Mononuclear cell (primary cell): ENCODE results near the gene GPALPP1. TPM values are rescaled to one million over a fixed set of nuclear protein-coding genes. Genes with fewer than 3 reads are reported as not detected.
A peak's percentile ranks its signal among the peaks of the same experiment; 100 is the strongest.
"Not testable (repeated sequence)": the region's sequence is repeated elsewhere in the genome, so short reads cannot be mapped to it uniquely, and the experiment has no call there.

Experiments
- H3K27me3 ChIP-seq: 2 replicates; pipeline ENCODE4 v1.6.0; 2011; ENCODE audit warnings: low read length, control low read depth; ENCODE audit not compliant: insufficient read depth
- H3K4me1 ChIP-seq: 2 replicates; pipeline ENCODE4 v1.5.1; 2011; ENCODE audit warnings: mild to moderate bottlenecking, low read length, control low read depth; ENCODE audit not compliant: insufficient read depth
- H3K4me3 ChIP-seq: 2 replicates; pipeline ENCODE4 v1.5.1; 2011; ENCODE audit warnings: mild to moderate bottlenecking, low read length, moderate library complexity
- H3K9me3 ChIP-seq: 2 replicates; pipeline ENCODE4 v1.5.1; 2011; ENCODE audit warnings: low read depth, mild to moderate bottlenecking, control low read depth, low read length
- total RNA-seq: library from RNA; depleted of rRNA; stranded (reverse); fragments of >200 nt; gene quantifications from one replicate; pipeline ENCODE4 v1.2.3, GENCODE V29; 2012

GPALPP1 gene, protein sequence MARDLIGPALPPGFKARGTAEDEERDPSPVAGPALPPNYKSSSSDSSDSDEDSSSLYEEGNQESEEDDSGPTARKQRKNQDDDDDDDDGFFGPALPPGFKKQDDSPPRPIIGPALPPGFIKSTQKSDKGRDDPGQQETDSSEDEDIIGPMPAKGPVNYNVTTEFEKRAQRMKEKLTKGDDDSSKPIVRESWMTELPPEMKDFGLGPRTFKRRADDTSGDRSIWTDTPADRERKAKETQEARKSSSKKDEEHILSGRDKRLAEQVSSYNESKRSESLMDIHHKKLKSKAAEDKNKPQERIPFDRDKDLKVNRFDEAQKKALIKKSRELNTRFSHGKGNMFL
- 22.4 TPM for total RNA-seq

GRCh38 chr13:44989071-44989889, at the start of gene GPALPP1, which contains the start of gene NUFIP1:
TSS of gene GPALPP1 (plus strand) at chr13:44989538. CDS start at chr13:44989655, 117 bp downstream.
TSS of gene NUFIP1 (minus strand) at chr13:44989471. CDS start at chr13:44989436, 35 bp downstream.
- Histone ChIP-seq H3K4me1 (peaks cover 28% of the 10 kb centered on the region), H3K4me3 (peak within 1 kb of the TSS; percentile 79), H3K9me3 (no peaks in the 10 kb centered on the region), H3K27me3 (no peaks in the 10 kb centered on the region)

DNA sequence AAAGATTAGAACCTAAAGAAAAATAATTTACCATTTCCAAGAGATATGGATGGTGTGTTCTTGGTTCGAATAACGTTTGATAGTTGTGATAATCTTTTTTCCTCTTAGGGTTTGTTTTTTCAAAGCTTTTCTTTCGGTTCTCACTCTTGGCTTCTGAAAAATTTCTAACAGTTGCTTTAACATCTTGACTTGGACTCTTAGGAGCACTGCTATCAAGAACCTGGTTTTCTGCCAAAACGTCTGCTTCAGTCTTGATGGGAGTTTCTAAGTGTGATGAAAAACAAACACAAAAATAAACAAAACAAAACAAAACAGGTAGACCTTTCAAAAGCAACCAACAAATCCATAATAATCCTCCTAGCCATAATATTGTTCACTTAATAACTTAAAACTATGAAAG, 45.9 kb upstream of the GPALPP1 start:
- H3K27me3 ChIP-seq, H3K4me3 ChIP-seq, H3K4me1 ChIP-seq, H3K9me3 ChIP-seq: not testable (repeated sequence)

GRCh38 chr13:44951184-44951583, 38.2 kb upstream of the GPALPP1 start:
- no peak overlapping the region for H3K4me3 ChIP-seq
- no peaks in the 10 kb centered on the region for H3K9me3 ChIP-seq
- H3K27me3 ChIP-seq: no peaks in the 10 kb centered on the region
- no peaks in the 10 kb centered on the region for H3K4me1 ChIP-seq

- Histone ChIP-seq H3K4me3 (no peak overlapping the region), H3K9me3 (no peaks in the 10 kb centered on the region), H3K4me1 (no peaks in the 10 kb centered on the region), H3K27me3 (no peaks in the 10 kb centered on the region)
Measured at GRCh38 chr13:44952671-44953070, 36.7 kb upstream of the GPALPP1 start.

DNA sequence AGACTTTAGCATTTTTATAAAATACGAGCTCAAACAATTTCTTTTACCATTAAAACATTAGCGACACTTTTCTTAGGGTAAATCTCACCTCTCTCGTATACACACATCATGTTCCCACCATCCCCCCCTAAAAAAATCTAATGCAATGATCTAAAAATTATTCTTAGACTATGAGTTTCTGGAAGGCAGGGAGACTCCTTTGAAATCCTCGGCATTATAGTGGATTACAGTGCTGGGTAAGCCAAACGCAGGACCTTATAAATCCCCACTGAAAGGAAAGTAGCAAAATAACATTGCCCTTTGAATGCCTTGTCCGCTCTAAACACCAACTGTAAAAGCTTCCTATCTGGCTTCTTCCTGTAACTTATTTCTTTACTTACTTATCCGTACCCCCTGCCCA, 35.1 kb upstream of the GPALPP1 start:
- H3K27me3 ChIP-seq: no peaks in the 10 kb centered on the region
- H3K9me3 ChIP-seq: no peaks in the 10 kb centered on the region
- no peaks in the 10 kb centered on the region for H3K4me1 ChIP-seq
- H3K4me3 ChIP-seq: no peak overlapping the region

DNA sequence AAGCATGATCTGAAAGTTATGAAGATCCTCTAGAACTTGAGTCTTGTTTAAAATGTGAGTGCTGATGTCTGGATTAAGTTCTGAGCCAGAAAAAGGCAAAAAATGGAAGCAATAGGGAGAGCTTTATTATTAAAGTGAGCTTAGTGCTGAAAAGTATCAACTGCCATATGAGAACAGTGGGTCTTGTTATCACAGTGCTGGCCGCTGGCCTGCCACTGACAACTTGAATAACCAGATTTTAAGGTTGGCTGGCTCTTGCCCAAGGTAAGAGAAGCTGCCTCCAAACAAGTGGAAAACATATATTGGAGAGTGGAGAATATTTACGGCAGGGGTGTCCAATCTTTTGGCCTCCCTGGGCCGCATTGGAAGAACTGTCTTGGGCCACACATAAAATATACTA, 33.9 kb upstream of the GPALPP1 start:
- Histone ChIP-seq H3K4me3 (no peak overlapping the region), H3K4me1 (no peaks in the 10 kb centered on the region), H3K9me3 (no peaks in the 10 kb centered on the region), H3K27me3 (no peaks in the 10 kb centered on the region)

DNA sequence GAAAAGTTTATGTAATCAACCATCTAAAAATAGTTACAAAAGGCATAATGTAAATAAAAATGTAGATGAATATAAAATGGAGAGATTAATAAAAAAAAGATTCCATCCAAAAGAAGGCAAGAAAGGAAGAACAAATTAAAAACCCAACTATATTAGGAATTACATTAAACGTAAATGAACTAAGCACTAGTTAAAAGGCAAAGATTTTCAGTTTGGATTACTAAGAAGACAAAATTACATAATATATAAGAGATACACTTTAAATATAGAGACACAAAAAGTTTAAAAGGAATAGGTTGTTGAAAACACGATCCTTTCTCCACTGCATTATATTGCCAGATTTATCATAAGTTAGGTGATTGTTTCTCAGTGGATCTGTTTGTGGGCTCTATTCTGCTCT, 27.3 kb upstream of the GPALPP1 start:
- Histone ChIP-seq H3K27me3 (no peaks in the 10 kb centered on the region), H3K4me1 (no peaks in the 10 kb centered on the region), H3K9me3 (peaks cover 15% of the 10 kb centered on the region), H3K4me3 (no peak overlapping the region)

GRCh38 chr13:44967704-44968433, 21.5 kb upstream of the GPALPP1 start:
- Histone ChIP-seq H3K4me3 (no peak overlapping the region), H3K27me3 (no peaks in the 10 kb centered on the region), H3K9me3 (peaks cover 1% of the 10 kb centered on the region), H3K4me1 (no peaks in the 10 kb centered on the region)

DNA sequence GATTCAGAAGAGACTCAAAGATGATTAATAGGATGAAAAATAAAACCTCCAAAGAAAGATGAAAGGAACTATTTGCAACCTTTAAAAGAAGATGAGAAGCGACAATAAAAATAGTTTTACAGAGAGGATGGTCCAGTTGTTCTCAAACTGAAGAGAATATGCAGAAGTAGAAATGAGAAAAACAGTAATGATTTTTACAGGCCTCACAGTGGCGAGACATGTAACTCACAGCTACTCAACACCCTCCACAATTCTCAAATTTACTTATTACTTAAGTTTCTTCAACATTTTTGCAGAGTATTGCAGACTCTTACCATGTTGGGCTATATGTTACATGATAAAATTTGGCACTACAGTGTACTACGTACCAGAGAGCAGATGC, 20.9 kb upstream of the GPALPP1 start:
- Histone ChIP-seq H3K4me1 (peaks cover 1% of the 10 kb centered on the region), H3K9me3 (no peaks in the 10 kb centered on the region), H3K4me3 (no peak overlapping the region), H3K27me3 (no peaks in the 10 kb centered on the region)

- no peaks in the 10 kb centered on the region for H3K9me3 ChIP-seq
- no peak overlapping the region for H3K4me3 ChIP-seq
- H3K4me1 ChIP-seq: peaks cover 13% of the 10 kb centered on the region
Measured at GRCh38 chr13:44969551-44970484, 19.5 kb upstream of the GPALPP1 start.

DNA sequence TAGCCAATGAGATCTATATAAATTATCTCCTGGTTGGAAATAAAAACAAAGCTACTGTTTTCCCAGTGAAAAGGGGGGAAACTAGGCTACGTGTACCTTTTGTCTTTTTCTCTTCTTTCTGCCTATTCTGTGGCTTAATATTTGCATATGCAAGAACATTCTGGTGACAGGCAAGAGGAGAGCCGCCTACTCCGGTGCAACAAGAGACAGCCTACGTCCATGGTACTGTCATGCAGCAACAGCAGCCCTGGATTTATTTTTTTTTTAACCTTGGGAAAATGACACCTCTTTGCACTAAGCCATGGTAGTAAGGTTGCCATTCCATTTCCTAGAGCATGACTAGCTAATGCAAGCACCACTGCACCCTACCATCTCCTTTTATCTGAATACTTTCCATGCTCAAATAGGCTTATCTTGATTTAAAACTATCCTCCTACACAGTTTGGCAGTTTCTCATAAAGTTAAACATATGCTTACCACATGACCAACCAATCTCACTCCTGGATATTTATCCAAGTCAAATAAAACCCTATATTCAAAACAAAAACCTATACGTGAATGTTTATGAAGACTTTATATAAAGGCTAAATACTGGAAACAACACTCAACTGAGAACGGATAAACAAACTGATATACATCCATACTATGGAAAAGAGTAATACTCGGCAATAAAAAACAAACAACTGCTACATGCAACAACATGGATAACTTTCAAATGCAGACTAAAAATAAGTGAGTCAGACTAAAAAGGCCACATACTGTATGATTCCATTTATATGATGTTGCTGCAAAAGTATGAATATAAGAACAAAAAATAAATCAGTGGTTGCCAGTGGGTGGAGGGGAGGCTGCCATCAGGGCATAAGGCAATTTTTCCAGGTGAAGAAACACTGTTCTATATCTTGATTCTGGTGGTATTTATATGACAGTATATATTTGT, 17.4 kb upstream of the GPALPP1 start:
- peaks cover 22% of the 10 kb centered on the region for H3K4me1 ChIP-seq
- H3K9me3 ChIP-seq: no peaks in the 10 kb centered on the region
- no peaks in the 10 kb centered on the region for H3K27me3 ChIP-seq
- no peak overlapping the region for H3K4me3 ChIP-seq

More at GRCh38 chr13:44969551-44970484, 19.5 kb upstream of the GPALPP1 start:
- H3K27me3 ChIP-seq: no peaks in the 10 kb centered on the region

DNA sequence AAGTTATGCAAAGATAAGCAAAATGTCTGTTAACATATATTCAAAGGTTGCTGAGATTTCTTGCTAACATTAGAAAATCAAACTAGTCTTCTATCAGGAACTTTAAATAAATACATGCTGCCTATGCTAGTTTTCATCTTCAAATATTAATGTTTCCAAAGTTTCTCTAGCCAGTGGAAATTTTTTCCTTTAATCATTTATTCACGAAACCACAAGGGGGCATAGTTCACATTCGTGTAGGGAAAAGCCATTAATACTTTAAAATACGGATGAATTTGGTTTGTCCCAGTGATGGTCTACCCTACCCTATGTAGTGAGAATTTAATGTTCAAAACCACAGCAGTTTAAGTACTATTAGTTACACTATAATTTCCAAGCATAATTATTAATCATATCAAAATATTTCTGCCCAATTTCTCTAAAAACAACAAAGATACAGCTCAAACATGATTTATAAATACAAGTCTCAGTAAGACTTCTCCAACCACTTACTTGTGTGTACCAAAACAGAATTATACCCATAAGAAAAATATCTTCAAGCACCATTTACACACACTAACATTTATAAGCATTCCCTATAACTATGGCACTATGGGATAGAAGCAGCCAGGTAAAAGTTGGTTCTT, 16.3 kb upstream of the GPALPP1 start:
- peaks cover 22% of the 10 kb centered on the region for H3K4me1 ChIP-seq
- no peak overlapping the region for H3K4me3 ChIP-seq
- H3K27me3 ChIP-seq: no peaks in the 10 kb centered on the region
- no peaks in the 10 kb centered on the region for H3K9me3 ChIP-seq
